Activated B cell treated with CpG ODN at 0.5 μM for 24 hours (primary cell): ENCODE data around the gene DEPDC1. TPM values are rescaled to one million over a fixed set of nuclear protein-coding genes. Genes with fewer than 3 reads are reported as not detected.

Experiments used
- ATAC-seq: fragments of 200-7000 bp; cut with Tn5 transposase; one replicate; pipeline ENCODE4 v1.10.0; 2021; ENCODE audit warnings: low read depth, mild to moderate bottlenecking, moderate library complexity
- CTCF ChIA-PET: fragments of 350-600 bp; sonication (Branson Sonifier 250); formaldehyde crosslinking; loops from one replicate; lab custom pipeline; 2021; ENCODE audit warnings: antibody characterized with exemption; lab: Charles Lee
- POLR2A ChIA-PET: fragments of 350-600 bp; sonication (Branson Sonifier 250); formaldehyde crosslinking; loops from one replicate; lab custom pipeline; 2021; ENCODE audit warnings: antibody characterized with exemption; lab: Charles Lee
- DNase-seq: peaks from one replicate; pipeline ENCODE4 v3.0.0; 2022
- H3K27ac Mint-ChIP-seq: one replicate; pipeline ENCODE4 v1.8.0; 2020; ENCODE audit warnings: mixed read lengths
- H3K27me3 Mint-ChIP-seq: one replicate; pipeline ENCODE4 v1.8.0; 2021; ENCODE audit warnings: mixed read lengths
- H3K36me3 Mint-ChIP-seq: one replicate; pipeline ENCODE4 v1.8.0; 2021; ENCODE audit warnings: low read depth, mixed read lengths
- H3K4me1 Mint-ChIP-seq: one replicate; pipeline ENCODE4 v1.8.0; 2021; ENCODE audit warnings: mixed read lengths
- H3K4me3 Mint-ChIP-seq: one replicate; pipeline ENCODE4 v1.8.0; 2020; ENCODE audit warnings: mild to moderate bottlenecking, mixed read lengths
- H3K9me3 Mint-ChIP-seq: one replicate; pipeline ENCODE4 v1.8.0; 2020; ENCODE audit warnings: mixed read lengths
- CTCF ChIP-seq: fragments of 200-600 bp; IDR thresholded peaks from one replicate; pipeline ENCODE4 v1.8.0; 2022; ENCODE audit warnings: antibody characterized with exemption, mild to moderate bottlenecking
- intact Hi-C: fragments of 100-400 bp; cut with micrococcal nuclease; formaldehyde crosslinking; loops from one replicate; pipeline ENCODE4 v1.15.1; 2024
- total RNA-seq: library from RNA; stranded (reverse); gene quantifications from 2 replicates; pipeline ENCODE4 v1.2.3, GENCODE V29; 2022

The DEPDC1 gene
- total RNA-seq, 1 donor from 2014 or later, result 0.33 TPM

DNA sequence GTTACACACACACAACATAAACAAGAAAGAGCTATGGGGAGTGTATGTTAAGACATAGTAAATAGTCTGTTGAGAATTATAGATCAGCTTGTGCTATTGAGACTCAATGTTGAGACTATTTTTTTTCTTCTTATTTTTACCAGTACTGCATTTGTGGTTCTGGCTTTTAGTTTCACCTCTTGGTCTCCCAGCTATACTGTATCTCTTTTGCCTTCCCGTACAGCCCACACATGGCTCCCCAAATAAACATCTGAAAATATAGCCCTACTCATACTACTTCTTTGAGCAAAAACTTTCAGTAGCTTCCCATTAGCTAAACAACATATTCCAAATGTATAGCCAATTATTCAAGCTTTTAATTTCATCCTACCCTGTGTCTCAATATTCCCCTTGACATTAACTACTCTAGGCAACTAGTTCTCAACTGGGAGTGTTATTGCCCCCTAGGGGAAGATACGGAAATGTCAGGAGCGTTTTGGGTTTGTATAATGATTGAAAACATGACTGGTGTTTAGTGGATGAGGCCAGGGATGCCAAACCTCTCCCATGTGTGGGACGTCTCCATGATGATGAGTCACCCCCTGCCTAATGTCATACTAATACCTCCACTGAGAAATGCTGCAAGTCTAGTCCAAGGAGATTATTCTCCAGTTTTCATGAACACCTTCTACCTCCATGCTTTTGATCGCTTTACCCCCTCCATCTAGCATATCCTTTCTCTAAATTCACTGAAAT lies 53.9 kb downstream of the DEPDC1 start:
- H3K36me3 Mint-ChIP-seq, result no peaks in the 10 kb centered on the region
- DNase-seq (no peak), ATAC-seq (no peak)
- H3K9me3 Mint-ChIP-seq, result no peaks in the 10 kb centered on the region
- H3K4me1 Mint-ChIP-seq, result peaks cover 4% of the 10 kb centered on the region
- H3K4me3 Mint-ChIP-seq, result no peak overlapping the region
- intact Hi-C loops, result loop anchor here (1.0 kb wide), 2 partner anchors 323 to 327 kb away; no protein-coding TSS in a partner anchor
- peak; percentile 40 for TF ChIP-seq CTCF
- ChIA-PET CTCF (interaction anchor here (0.7 to 4.5 kb wide), 7 partner anchors 10 to 591 kb away, joined by 3 to 76 read pairs (median 4); no protein-coding TSS in a partner anchor), POLR2A (interaction anchor here (0.6 kb wide), 1 partner anchor 84 kb away, joined by 6 read pairs; no protein-coding TSS in a partner anchor)
- H3K27ac Mint-ChIP-seq, result no peak overlapping the region
- peaks cover 9% of the 10 kb centered on the region for H3K27me3 Mint-ChIP-seq

GRCh38 chr1:68442006-68442405 lies 54.9 kb downstream of the DEPDC1 start:
- no peaks in the 10 kb centered on the region for H3K36me3 Mint-ChIP-seq
- CTCF ChIA-PET, result interaction anchor here (1.6 to 4.5 kb wide), 3 partner anchors 9 to 325 kb away, joined by 4 to 76 read pairs (median 26); no protein-coding TSS in a partner anchor
- no peaks in the 10 kb centered on the region for H3K9me3 Mint-ChIP-seq
- POLR2A ChIA-PET, result no interaction called here
- intact Hi-C loops, result no loop called here
- TF ChIP-seq CTCF, result no peak
- peaks cover 4% of the 10 kb centered on the region for H3K4me1 Mint-ChIP-seq
- H3K27me3 Mint-ChIP-seq, result peaks cover 9% of the 10 kb centered on the region
- ATAC-seq, result no peak
- no peak for DNase-seq
- H3K27ac Mint-ChIP-seq, result no peak overlapping the region
- H3K4me3 Mint-ChIP-seq, result no peak overlapping the region

GRCh38 chr1:68438310-68438709 lies 58.6 kb downstream of the DEPDC1 start:
- Mint-ChIP-seq H3K27ac (no peak overlapping the region), H3K4me3 (no peak overlapping the region), H3K4me1 (peaks cover 4% of the 10 kb centered on the region), H3K27me3 (peaks cover 6% of the 10 kb centered on the region), H3K9me3 (no peaks in the 10 kb centered on the region), H3K36me3 (no peaks in the 10 kb centered on the region)
- intact Hi-C loops, result loop anchor here (10.0 kb wide), 1 partner anchor 94 kb away; no protein-coding TSS in a partner anchor
- ChIA-PET POLR2A (no interaction called here), CTCF (no interaction called here)
- no peak for ATAC-seq
- DNase-seq, result no peak
- TF ChIP-seq CTCF, result no peak

DNA sequence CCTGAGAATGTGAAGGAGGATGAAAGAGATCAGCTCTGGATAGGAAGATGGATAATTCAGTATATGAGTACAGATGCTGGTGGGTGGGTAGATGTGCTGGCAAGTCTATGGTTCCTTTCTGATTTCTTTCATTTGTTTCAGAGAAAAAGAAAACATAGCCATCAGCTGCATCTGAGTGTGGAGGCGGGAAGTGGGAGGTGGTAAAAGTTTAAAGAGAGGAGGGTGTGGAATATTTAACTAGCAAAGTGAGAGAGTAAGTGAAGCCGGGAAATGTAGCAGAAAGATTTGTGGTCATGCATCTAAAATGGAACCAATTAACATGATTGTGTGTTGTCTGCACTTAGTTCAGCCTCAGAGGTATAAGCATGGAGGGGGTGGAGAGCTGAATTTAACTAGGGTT lies 63.5 kb downstream of the DEPDC1 start:
- intact Hi-C loops, result loop anchor here (10.0 kb wide), 1 partner anchor 89 kb away; no protein-coding TSS in a partner anchor
- TF ChIP-seq CTCF, result no peak
- no peak for DNase-seq
- Mint-ChIP-seq H3K27ac (no peak overlapping the region), H3K27me3 (peaks cover 2% of the 10 kb centered on the region), H3K4me3 (no peak overlapping the region), H3K9me3 (no peaks in the 10 kb centered on the region), H3K36me3 (no peaks in the 10 kb centered on the region), H3K4me1 (peaks cover 3% of the 10 kb centered on the region)
- ChIA-PET POLR2A (no interaction called here), CTCF (interaction anchor here (1.3 kb wide), 1 partner anchor 10 kb away, joined by 4 read pairs; no protein-coding TSS in a partner anchor)
- no peak for ATAC-seq

GRCh38 chr1:68431076-68431475 lies 65.8 kb downstream of the DEPDC1 start:
- H3K27ac Mint-ChIP-seq, result no peak overlapping the region
- ATAC-seq (no peak), DNase-seq (no peak)
- no peaks in the 10 kb centered on the region for H3K9me3 Mint-ChIP-seq
- no peak for TF ChIP-seq CTCF
- no peaks in the 10 kb centered on the region for H3K36me3 Mint-ChIP-seq
- intact Hi-C loops, result loop anchor here (10.0 kb wide), 1 partner anchor 86 kb away; no protein-coding TSS in a partner anchor
- H3K4me1 Mint-ChIP-seq, result no peaks in the 10 kb centered on the region
- POLR2A ChIA-PET, result no interaction called here
- no peaks in the 10 kb centered on the region for H3K27me3 Mint-ChIP-seq
- CTCF ChIA-PET, result no interaction called here
- no peak overlapping the region for H3K4me3 Mint-ChIP-seq
